HG03439 (cell line): ENCODE measurements around the gene FOXK1.
A peak's percentile ranks its signal among the peaks of the same experiment; 100 is the strongest.

Experiments used
- ATAC-seq: cut with Tn5 transposase; IDR thresholded peaks from one replicate; pipeline ENCODE4 v1.9.1; 2021; ENCODE audit warnings: mild to moderate bottlenecking, moderate library complexity; ENCODE audit not compliant: unreplicated experiment

FOXK1 gene

DNA sequence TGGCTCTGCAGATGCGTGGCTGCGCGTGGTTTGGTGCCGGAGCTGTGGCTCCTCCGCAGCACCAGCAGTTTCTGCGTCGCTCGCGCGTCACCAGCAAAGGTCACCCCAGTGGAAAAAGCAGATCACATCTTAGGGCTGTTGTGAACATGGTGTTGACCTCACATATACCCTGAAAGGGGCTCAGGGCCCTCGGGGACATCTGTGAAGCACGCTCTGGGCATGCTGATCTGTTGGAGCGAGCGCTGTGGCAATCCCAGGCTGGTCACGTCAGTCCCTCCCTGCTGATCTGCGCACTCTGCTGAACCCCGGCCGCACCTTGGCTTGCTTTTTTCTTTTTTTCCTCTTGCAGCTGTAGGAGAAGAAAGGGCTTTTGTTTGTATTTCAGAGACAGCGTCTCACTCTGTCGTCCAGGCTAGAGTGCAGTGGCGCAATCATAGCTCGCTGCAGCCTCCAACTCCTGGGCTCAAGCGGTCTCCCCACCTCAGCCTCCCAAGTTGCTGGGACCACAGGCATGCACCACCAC, 60.0 kb downstream of the FOXK1 start:
- ATAC-seq: no peak

DNA sequence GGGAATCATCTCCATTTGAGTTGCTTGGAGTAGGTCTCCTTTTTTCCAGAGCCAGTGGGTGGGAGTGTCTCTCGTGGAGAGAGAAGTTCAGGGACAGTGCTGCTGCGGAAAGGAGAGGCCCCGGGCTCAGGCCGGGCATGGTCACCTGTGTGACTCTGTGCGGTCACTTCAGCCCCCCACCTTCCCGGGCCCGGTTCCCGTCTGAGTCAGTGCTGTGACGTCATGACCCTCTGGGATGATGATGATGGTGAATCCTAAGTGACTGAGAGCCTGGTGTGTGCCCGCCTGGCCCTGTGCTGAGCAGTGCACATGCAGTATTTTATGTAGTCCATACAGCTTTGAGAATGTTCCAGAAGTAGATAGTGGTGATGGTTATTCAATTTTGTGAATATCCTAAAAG, 60.8 kb downstream of the FOXK1 start:
- ATAC-seq: no peak

DNA sequence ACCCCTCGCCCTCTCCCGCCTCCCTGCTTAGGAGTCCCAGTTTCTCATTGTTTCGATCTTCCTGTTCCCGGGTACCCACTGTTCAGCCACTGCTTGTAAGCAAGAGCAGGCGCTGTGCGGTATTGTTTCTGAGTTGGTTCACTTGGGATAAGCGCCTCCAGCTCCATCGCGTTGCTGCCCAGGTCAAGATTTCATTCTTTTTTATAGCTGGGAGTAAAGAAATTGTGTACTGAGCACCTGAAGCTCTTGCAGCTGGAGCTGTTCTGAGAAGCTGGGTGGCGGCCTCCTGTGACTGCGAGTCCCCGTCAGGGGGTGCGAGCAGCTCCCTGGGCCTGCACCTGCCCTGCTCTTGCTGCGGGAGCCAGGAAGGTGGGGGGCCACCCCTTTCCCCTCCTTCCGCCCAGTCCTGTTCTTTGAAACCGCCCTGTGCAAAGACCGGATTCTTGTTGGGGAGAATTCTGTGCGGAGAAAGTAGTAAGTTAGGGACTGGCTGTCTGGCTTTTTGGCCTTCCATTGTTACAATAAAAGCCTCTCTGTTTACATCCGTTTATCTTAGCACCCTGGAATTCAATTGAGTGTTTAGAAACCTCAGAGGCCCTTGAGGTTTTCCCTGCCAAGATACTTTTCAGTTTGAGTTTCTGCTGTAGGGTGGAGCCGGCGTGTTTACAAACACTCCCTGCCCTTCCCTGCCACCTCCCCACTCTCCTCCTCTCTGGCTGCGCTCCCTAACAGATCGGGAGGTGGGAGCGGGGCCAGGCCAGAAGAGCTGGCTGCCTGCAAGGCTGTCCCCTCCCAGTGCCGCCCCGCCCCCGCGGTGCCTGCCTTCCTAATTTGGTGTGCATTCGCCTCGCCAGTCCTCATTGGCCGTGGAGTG, 62.5 kb downstream of the FOXK1 start:
- ATAC-seq: peak; percentile 68

DNA sequence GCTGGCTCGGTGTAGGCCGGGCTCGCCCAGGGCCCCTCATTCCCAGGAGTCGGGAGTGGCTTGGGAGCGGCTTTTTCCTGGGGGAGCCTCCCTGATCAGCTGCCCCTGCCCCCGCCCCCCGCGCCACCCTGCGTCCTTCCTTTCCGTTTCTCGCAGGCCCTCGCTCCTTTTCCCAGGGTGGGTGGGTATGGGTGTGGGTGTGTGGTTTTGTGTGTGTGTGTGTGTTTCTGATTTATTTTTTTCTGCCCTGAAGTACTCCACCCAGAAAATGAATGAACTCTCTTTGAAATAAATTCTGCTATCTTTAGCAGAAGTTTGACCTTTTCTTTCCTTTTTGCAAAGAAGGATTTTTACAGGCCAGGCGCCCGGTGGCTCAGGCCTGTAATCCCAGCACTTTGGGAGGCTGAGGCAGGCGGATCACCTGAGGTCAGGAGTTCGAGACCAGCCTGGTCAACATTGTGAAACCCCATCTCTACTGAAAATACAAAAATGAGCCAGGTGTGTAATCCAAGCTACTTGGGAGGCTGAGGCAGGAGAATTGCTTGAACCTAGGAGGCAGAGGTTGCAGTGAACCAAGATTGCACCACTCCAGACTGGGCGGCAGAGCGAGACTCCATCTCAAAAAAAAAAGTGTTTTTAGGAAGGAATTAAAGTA, 63.3 kb downstream of the FOXK1 start:
- no peak for ATAC-seq

DNA sequence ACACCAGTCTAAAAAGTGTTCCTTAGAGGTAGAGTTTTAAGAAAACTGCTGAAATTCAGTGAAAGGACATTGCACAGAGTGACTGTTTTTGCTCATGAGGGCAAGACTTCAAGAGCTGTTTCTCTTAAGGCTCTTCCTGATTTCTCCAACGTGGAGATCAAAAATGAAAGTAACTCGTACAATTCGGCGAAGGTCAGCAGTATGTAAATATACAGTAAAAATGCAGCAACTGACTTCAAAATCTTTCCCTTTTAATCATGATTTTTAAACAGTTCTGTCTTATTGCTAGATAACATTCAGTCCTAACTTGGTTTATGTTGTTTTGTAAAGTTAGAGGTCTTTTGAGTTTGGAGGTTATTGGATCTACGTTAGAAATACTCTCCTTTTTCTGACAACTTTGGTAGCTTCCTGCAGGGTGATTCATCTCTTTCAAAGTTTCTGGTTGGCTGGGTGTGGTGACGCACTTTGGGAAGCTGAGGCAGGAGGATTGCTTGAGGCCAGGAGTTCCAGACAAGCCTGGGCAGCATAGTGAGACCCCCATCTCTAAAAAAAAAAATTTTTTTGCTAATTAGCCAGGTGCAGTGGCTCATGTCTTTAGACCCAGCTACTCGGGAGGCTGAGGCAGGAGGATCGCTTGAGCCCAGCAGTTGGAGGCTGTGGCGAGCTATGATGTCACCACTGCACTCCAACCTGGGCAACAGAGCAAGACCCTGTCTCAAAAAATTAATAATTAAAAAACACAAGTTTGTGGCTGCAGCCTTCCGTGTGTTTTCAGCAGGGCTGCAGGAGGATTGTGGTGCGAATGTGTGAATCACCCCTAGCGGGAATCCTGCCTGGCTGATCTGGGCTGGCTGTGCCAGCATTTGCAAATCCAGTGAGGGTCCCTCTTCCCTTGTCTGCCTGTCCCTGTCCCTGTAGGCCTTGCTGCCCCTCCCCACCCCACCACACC, 64.2 kb downstream of the FOXK1 start:
- no peak for ATAC-seq

DNA sequence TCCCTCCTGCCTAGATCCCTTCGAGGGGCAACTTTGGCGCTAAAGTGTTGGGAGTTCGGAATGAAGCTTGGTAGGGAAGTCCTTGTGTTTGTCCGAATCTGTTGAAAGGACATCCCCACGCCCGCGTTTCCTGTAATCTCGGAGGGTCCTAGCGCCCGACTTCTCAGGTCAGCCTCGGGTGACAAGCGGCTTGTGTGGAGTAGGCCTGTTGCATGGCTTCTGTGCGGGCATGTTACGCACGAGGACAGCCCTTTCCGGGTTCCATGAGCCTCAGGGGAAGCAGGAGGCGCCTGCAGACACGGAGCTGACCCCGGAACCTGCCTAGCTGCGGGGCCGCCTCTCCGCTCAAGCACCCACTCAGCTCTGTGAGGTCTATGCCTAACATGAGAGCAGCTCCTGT, 64.9 kb downstream of the FOXK1 start:
- ATAC-seq: no peak

DNA sequence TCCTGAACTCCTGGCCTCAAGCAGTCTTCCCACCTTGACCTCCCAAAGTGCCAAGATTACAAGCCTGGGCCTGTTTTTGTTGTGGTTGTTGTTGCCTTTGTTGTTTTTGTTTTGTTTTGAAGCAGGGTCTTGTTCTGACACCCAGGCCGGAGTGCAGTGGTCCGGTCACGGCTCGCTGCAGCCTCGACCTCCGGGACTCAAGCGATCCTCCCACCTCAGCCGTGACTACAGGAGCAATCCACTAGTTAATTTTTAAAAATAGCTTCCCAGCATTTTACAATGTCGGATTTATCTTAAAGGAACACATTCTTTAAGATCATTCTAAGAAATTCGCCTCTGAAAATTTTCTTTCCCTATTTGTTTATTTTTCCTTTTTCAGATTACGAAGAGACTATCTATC, 65.7 kb downstream of the FOXK1 start:
- no peak for ATAC-seq

DNA sequence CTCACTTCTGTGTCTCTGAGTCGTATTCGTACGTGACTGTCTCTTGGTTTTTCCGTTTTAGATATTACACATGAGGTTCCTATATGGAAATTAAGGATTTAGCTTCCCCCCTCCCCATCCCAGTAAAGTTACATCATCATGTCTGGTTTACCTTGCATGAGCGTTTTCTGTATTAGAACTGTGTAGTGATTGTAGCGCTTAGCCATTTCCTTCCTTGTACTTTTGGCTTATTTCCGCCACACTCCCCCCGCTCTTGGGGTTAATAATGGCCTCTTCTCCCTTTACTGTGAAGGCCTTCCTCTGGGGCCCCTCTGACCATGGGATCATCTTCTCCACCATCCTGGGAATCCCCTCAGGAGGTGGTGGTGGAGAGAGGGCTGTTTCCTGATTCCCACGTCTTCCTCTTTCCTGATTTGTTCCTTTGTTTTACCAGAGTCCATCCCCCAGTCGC, 66.2 kb downstream of the FOXK1 start:
- no peak for ATAC-seq

DNA sequence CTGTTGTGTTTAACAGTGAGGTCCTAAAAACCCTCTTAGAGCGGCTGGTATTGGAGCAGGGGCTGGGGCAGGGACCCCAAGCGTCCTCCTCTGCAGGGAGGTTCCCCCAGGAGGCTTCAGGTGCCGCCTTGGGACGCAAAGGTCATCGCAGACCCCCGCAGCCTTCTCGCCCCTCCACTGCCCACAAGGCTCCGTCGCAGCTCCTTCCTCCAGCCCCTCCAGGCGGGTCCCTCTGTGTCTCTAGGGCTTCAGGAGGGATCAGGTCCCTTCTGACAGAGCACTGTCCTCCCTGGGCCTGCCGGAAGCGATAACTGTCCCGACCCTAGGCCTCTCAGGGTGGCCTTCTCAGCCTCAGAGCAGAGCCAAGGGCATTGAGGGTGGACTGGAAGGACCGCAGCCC, 67.3 kb downstream of the FOXK1 start:
- no peak for ATAC-seq

DNA sequence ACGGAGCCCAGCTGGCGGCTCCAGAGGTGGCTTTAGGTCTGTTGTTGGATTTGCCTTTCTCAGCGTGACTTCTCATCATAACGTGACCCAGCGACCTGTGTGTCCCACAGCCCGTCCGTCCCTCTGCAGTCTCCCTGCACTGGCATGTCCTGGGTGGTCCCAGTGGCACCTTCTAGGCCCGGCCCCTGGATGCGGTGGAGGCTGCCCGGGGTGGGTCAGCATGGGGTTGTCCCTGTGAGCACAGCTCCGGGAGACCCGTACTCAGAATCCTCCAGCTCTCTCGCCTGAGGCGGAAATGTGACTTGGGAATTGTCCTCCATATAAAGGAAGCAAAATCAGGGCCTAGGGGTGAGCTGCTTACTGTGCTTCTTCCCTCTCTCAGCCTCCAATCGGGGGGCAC, 67.7 kb downstream of the FOXK1 start:
- no peak for ATAC-seq

DNA sequence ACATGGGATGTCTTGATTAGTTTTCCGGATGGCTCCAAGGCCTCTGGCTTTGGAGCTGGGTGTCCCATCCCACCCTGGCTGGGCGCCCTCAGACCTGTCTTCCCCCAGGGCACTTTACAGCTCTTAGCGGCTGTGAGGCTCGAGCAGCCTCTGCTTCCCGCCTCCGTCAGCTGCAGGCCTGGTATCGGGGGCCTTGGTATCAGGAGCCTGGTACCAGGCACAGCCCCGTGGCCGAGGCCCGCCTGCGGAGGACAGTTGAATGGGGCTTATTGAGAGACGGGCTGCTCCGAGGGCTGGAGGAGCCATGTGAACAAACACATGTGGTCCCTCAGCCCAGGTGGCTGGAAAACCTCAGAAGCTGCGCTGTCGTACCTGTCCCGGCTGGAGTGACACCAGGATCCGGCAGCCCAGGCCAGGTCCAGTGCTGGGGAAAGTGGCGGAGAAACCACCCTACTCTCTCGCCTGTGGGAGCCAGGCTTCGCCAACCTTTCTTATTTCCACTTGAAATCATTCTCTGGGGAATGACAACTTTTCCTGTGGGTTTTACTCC, 69.4 kb downstream of the FOXK1 start:
- ATAC-seq: no peak

DNA sequence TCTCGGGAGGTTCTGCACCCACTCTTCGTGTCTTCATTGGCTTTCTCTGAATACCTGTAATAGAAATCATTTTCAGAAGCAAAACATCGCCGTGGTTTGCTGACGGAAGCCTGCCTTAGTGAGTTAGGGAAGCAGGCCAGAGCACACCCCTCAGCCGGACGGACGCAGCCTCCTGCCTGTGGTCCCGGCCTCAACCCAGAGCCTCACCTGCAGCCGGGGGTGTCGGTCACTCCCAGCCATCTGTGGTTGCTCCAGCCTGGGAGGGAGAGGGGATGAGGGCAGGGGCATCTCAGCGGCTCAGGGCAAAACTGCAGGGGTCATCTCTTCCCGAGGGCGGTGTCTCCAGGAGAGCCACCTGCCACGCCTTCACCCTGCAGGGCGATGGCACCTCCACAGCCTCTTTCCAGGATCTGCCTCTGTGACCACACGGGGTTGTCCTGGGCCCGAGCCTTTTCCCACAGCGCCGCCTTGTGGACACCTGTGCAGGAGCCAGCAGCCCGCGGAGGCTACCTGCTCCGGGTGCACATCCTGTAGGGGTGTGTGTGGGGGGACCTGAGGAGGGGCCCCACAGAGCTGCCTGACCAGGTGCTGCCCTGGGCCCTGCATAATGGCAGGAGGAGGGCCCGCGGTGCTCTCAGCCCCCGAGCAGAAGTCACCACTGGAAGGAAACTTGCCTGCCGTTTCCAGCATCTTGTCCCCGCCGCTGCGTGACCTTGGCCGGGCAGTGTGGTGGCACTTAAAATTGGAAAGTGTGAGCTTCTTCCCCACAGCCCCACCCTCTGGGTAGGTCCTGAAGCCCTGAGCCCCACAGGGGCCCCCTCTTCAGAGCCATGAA, 71.7 kb downstream of the FOXK1 start:
- peak; percentile 73 for ATAC-seq

DNA sequence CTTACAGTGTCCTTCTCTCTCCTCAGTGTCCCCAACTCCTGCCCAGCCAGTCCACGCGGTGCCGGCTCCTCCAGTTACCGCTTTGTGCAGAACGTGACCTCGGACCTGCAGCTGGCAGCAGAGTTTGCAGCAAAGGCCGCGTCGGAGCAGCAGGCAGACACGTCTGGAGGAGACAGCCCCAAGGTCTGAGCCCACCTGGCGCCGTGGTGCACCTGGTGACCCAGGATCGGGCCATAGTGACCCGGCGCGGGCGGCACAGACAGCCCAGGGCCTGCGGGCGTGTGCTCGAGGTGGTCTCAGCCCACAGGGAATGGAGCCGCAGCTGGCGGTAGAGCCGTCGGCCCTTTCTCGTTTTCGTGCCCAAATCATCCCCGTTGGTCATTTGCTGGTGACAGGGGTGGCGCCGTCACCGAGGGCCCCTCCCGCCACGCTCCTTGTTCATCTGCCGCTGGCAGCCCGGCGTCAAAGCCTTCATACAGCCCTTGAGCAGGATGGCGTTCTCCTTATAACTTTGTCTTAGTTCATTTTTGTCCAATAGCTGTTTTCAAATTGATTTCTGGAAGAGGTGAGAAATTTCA, 72.4 kb downstream of the FOXK1 start:
- ATAC-seq: no peak

DNA sequence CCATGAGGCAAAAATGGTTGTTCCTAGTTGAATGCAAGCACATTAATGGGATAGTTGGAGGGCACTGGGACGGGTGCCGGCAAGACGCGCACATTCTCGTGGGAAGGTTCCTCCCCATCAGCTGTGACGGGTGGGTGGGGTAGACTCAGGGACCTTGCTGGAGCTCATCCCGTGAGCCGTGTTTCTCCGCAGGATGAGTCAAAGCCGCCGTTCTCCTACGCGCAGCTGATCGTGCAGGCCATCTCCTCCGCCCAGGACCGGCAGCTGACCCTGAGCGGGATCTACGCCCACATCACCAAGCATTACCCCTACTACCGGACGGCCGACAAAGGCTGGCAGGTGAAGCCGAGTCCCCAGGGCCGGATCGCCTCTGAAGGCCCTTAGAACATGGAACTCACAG, 73.0 kb downstream of the FOXK1 start:
- ATAC-seq: no peak

DNA sequence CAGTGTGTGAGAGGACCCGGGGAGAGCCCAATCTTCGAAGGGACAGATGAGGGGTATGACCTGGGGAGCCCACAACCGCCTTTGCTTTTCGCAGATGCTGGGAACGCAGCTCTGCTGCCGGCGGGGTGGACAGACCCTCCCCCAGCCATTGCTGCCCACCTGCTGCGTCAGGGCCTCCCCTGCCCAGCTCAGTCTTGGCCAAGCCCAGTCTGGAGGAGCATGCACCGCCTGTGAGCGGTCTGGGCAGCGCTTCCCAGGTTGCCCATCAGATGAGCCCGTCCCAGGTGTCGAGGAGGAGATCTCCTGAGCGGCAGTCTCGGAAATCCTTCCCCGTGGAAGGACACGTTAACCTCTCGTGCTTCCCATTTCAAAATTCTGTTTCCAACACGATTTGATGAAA, 76.0 kb downstream of the FOXK1 start:
- no peak for ATAC-seq

DNA sequence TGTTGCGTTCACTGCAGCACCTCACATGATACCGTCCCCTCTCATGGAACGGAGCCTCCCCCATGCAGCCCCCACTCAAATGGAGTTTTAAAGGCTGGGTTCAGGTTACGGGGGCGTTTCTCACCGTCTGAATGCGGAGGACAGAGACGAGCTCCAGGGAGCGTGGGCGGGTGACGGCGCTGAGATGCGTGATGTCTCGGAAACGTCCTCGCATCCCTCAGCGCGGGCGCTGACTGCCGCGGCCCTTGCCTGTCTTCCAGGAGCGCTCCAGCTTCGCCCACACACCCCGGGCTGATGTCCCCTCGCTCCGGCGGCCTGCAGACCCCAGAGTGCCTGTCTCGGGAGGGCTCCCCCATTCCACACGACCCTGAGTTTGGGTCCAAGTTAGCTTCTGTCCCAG, 76.7 kb downstream of the FOXK1 start:
- no peak for ATAC-seq

DNA sequence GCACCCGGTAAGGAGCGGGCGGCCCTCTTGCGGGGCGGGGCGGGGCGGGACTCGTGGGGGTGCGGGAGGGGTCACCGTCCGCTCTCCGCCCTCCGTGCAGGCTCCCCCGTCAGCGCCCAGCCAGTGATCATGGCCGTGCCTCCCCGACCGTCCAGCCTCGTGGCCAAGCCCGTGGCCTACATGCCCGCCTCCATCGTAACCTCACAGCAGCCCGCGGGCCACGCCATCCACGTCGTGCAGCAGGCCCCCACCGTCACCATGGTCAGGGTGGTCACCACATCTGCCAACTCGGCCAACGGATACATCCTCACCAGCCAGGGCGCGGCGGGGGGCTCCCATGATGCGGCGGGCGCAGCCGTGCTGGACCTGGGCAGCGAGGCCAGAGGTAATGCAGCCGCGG, 77.1 kb downstream of the FOXK1 start:
- no peak for ATAC-seq

DNA sequence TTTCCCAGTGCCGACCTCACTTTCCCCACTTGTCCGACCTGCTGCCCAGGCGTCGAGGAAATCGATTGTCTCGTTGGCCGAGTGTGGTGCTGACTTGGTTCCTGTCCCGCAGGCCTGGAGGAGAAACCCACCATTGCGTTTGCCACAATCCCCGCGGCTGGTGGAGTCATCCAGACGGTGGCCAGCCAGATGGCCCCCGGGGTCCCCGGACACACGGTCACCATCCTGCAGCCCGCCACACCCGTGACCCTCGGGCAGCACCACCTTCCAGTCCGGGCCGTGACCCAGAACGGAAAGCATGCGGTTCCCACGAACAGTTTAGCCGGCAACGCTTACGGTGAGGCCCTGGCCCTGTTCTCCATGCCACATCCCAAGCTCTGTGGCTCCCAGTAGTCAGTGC, 78.9 kb downstream of the FOXK1 start:
- no peak for ATAC-seq
